Endothelial cell of umbilical vein (primary cell): ENCODE measurements around the gene CCT5. TPM values are rescaled to one million over a fixed set of nuclear protein-coding genes. Genes with fewer than 3 reads are reported as not detected.

Source experiments
- BruUV-seq: library from RNA; stranded (reverse); fragments of 400-500 nt; replicated peaks from 2 replicates; lab custom pipeline; 2021; lab: Mats Ljungman, UMichigan
- CTCF ChIA-PET: fragments of 300-600, 350-600 bp; sonication (Branson Sonifier 250); formaldehyde crosslinking; loops from one replicate; lab custom pipeline; 2021; ENCODE audit warnings: antibody characterized with exemption, inconsistent platforms; lab: Charles Lee
- POLR2A ChIA-PET: fragments of 300-600, 350-600 bp; sonication (Branson Sonifier 250); formaldehyde crosslinking; loops from one replicate; lab custom pipeline; 2021; ENCODE audit warnings: antibody characterized with exemption, inconsistent platforms; lab: Charles Lee
- DNase-seq: peaks from one replicate; pipeline ENCODE4 v3.0.0-alpha.2; 2011; ENCODE audit warnings: low read depth, low spot score
- FAIRE-seq: peaks from 2 replicates; lab custom pipeline; 2011; peaks lifted over from hg19 to GRCh38; lab: Jason Lieb, UNC
- H2AFZ ChIP-seq: 2 replicates; pipeline ENCODE4 v1.6.0; 2012; ENCODE audit warnings: low read depth, low read length, control low read depth, inconsistent platforms
- H3K27ac ChIP-seq: 2 replicates; pipeline ENCODE4 v1.5.1; 2011; ENCODE audit warnings: low read depth, mild to moderate bottlenecking, control low read depth, low read length, moderate library complexity; ENCODE audit not compliant: insufficient read depth
- H3K27me3 ChIP-seq, 2 experiments: 2 replicates each; pipeline versions ENCODE4 v1.6.0 to v1.6.1; 2011; ENCODE audit warnings: low read length in 2 of 2, mixed read lengths in 1 of 2; ENCODE audit not compliant: control insufficient read depth in 2 of 2, insufficient read depth in 2 of 2
- H3K36me3 ChIP-seq, 2 experiments: 2 replicates in 1 of 2; 3 replicates in 1 of 2; pipeline ENCODE4 v1.5.1; 2011; ENCODE audit warnings: low read length in 2 of 2, mild to moderate bottlenecking in 1 of 2, moderate library complexity in 1 of 2; ENCODE audit not compliant: control insufficient read depth in 2 of 2, insufficient read depth in 2 of 2; ENCODE audit errors: extremely low read depth in 1 of 2
- H3K4me1 ChIP-seq: 3 replicates; pipeline ENCODE4 v1.5.1; 2011; ENCODE audit warnings: mild to moderate bottlenecking, low read length; ENCODE audit not compliant: control insufficient read depth, insufficient read depth; ENCODE audit errors: extremely low read depth
- H3K4me2 ChIP-seq: 2 replicates; pipeline ENCODE4 v1.6.1; 2011; ENCODE audit warnings: low read length, control low read depth, mixed read lengths; ENCODE audit not compliant: insufficient read depth
- H3K4me3 ChIP-seq, 3 experiments: fragments of 200-600 bp in 1 of 3; sonication (generic), shearing (Covaris generic) in 1 of 3; replicated peaks in 1 of 3; 2 replicates each; pipeline ENCODE4 v1.5.1; 2011 to 2016; ENCODE audit warnings: control low read depth in 3 of 3, low read length in 3 of 3, mild to moderate bottlenecking in 2 of 3, inconsistent platforms in 1 of 3, low read depth in 1 of 3, moderate library complexity in 1 of 3; ENCODE audit not compliant: insufficient read depth in 1 of 3
- H3K79me2 ChIP-seq: 2 replicates; pipeline ENCODE4 v1.6.0; 2012; ENCODE audit warnings: low read length, inconsistent platforms; ENCODE audit not compliant: control insufficient read depth, insufficient read depth
- H3K9ac ChIP-seq: replicated peaks from 2 replicates; pipeline ENCODE3; 2011; ENCODE audit warnings: low read length, control low read depth; ENCODE audit not compliant: insufficient read depth; ENCODE audit errors: extremely low read depth
- H3K9me1 ChIP-seq: replicated peaks from 3 replicates; pipeline ENCODE4 v1.6.0; 2011; ENCODE audit warnings: mild to moderate bottlenecking, low read length; ENCODE audit not compliant: control insufficient read depth, insufficient read depth; ENCODE audit errors: extremely low read depth
- H3K9me3 ChIP-seq: replicated peaks from 2 replicates; pipeline ENCODE4 v1.5.1; 2012; ENCODE audit warnings: low read length, inconsistent platforms; ENCODE audit not compliant: control insufficient read depth, insufficient read depth
- H4K20me1 ChIP-seq: replicated peaks from 2 replicates; pipeline ENCODE3; 2011; ENCODE audit warnings: mild to moderate bottlenecking, low read length; ENCODE audit not compliant: control insufficient read depth, insufficient read depth; ENCODE audit errors: extremely low read depth
- EZH2 ChIP-seq: IDR thresholded peaks from 2 replicates; pipeline ENCODE4 v1.6.1; 2012; ENCODE audit warnings: borderline replicate concordance, low read depth, mild to moderate bottlenecking, moderate library complexity, low read length, inconsistent platforms; ENCODE audit not compliant: severe bottlenecking
- FOS ChIP-seq: IDR thresholded peaks from 2 replicates; pipeline ENCODE4 v1.6.1; 2011; ENCODE audit warnings: mild to moderate bottlenecking, low read length, moderate library complexity, borderline replicate concordance; ENCODE audit not compliant: insufficient read depth
- GATA2 ChIP-seq: IDR thresholded peaks from 2 replicates; pipeline ENCODE4 v1.7.0; 2011; ENCODE audit warnings: low read depth, mild to moderate bottlenecking, moderate library complexity, mixed read lengths, low read length; ENCODE audit not compliant: insufficient read length, insufficient read depth
- JUN ChIP-seq: IDR thresholded peaks from 2 replicates; pipeline ENCODE4 v1.6.1; 2011; ENCODE audit warnings: borderline replicate concordance, low read depth; ENCODE audit not compliant: insufficient read length, insufficient read depth
- MYC ChIP-seq: IDR thresholded peaks from one replicate; pipeline ENCODE4 v1.6.1; 2011; ENCODE audit warnings: mild to moderate bottlenecking, low read depth, low read length
- POLR2A ChIP-seq: IDR thresholded peaks from 2 replicates; pipeline ENCODE4 v1.6.1; 2012; ENCODE audit warnings: low read depth, mild to moderate bottlenecking, control low read depth, low read length
- POLR2AphosphoS5 ChIP-seq: IDR thresholded peaks from 2 replicates; pipeline ENCODE4 v1.6.1; 2012; ENCODE audit warnings: low read depth, mild to moderate bottlenecking, control low read depth, low read length, moderate library complexity; ENCODE audit not compliant: insufficient read depth
- dilution Hi-C: fragments of 300-500 bp; cut with MboI; formaldehyde crosslinking; loops from one replicate; pipeline ENCODE4 v1.15.0; 2019; ENCODE audit warnings: low sequenced_read_pairs; ENCODE audit not compliant: extremely low pct_ligation_motif_present
- intact Hi-C: fragments of 100-400 bp; cut with micrococcal nuclease; formaldehyde crosslinking; loops from one replicate; pipeline ENCODE4 v1.10.0; 2022
- polyA plus RNA-seq, 4 experiments: library from polyadenylated mRNA; depleted of rRNA in 3 of 4; stranded (reverse) in 3 of 4; unstranded in 1 of 4; fragments of >200 nt; gene quantifications; 2 replicates each; pipeline versions ENCODE4 v1.2.1 to v1.2.3, GENCODE V29; 2011 to 2012; ENCODE audit warnings: missing spikeins in 1 of 4
- total RNA-seq: library from RNA; stranded (reverse); gene quantifications from 2 replicates; pipeline ENCODE4 v1.2.3, GENCODE V29; 2021
- TF ChIP-seq, protein P1 (sequence below): IDR thresholded peaks from 2 replicates; pipeline ENCODE4 v1.6.1; 2011; ENCODE audit not compliant: insufficient read depth, insufficient read length
- TF ChIP-seq, protein P2 (sequence below), 2 donors: IDR thresholded peaks; 1 replicate in 1 of 2; 2 replicates in 1 of 2; pipeline ENCODE4 v1.5.1; 2011; ENCODE audit warnings: low read length in 2 of 2, mild to moderate bottlenecking in 2 of 2, moderate library complexity in 2 of 2, control low read depth in 1 of 2, inconsistent platforms in 1 of 2, low read depth in 1 of 2; ENCODE audit not compliant: insufficient read depth in 1 of 2; ENCODE audit errors: extremely low read depth in 1 of 2

Gene CCT5
- total and polyA plus RNA-seq, 2 donors (not counting 3 experiments of a cell fraction or from before 2014, with no cell fraction given), result 323 to 386 TPM

DNA sequence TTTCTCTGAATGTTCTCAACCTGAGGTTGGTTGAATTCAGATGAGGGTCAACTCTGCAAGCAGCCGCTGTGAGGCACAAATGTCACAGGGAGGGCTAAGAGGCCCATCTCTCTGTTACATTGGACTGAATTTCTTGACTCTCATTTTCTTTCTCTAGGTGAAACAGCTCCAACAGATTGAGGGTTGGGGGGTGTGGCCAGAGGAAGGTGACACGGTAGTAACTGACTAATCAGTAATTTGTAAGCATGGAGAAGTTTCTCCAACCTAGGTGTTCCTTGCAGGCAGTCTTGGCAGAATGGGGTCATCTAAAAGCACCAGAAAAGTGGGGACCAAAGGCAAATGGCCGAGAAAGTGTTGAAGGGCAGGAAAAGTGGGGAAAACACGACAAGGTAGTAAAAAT lies 16.8 kb downstream of the CCT5 start:
- Histone ChIP-seq H3K79me2 (no peaks in the 10 kb centered on the region), H3K36me3 (peaks cover 15 to 22% of the 10 kb centered on the region in 2 experiments), H3K4me3 (no peak overlapping the region), H3K9me3 (no peaks in the 10 kb centered on the region), H2AFZ (no peak overlapping the region), H3K27me3 (peaks cover 6 to 10% of the 10 kb centered on the region in 2 experiments), H4K20me1 (no peaks in the 10 kb centered on the region), H3K9ac (no peak overlapping the region), H3K4me2 (no peak overlapping the region), H3K4me1 (no peaks in the 10 kb centered on the region), H3K9me1 (no peaks in the 10 kb centered on the region), H3K27ac (no peak overlapping the region)
- dilution Hi-C loops (loop anchor here (25.0 kb wide), 1 partner anchor 145 kb away; no protein-coding TSS in a partner anchor), intact Hi-C loops (no loop called here)
- no peak for DNase-seq
- no TSS peak for BruUV-seq
- TF ChIP-seq JUN, result no peak
- no peak for TF ChIP-seq FOS
- TF ChIP-seq, protein P1, sequence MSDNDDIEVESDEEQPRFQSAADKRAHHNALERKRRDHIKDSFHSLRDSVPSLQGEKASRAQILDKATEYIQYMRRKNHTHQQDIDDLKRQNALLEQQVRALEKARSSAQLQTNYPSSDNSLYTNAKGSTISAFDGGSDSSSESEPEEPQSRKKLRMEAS, result no peak
- no peak for TF ChIP-seq EZH2
- TF ChIP-seq GATA2, result no peak
- no peak for TF ChIP-seq MYC
- TF ChIP-seq, protein P2, sequence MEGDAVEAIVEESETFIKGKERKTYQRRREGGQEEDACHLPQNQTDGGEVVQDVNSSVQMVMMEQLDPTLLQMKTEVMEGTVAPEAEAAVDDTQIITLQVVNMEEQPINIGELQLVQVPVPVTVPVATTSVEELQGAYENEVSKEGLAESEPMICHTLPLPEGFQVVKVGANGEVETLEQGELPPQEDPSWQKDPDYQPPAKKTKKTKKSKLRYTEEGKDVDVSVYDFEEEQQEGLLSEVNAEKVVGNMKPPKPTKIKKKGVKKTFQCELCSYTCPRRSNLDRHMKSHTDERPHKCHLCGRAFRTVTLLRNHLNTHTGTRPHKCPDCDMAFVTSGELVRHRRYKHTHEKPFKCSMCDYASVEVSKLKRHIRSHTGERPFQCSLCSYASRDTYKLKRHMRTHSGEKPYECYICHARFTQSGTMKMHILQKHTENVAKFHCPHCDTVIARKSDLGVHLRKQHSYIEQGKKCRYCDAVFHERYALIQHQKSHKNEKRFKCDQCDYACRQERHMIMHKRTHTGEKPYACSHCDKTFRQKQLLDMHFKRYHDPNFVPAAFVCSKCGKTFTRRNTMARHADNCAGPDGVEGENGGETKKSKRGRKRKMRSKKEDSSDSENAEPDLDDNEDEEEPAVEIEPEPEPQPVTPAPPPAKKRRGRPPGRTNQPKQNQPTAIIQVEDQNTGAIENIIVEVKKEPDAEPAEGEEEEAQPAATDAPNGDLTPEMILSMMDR (IDR thresholded peaks at IDR 0.05; ENCODE audit: extremely low read depth in 1 of 2, insufficient read depth in 1 of 2, low read depth in 1 of 2, low read length in 2 of 2), result no peak
- TF ChIP-seq POLR2AphosphoS5, result no peak
- TF ChIP-seq POLR2A, result no peak
- CTCF ChIA-PET, result interaction anchor here (3.8 kb wide), 1 partner anchor 16 kb away, joined by 17 read pairs; no protein-coding TSS in a partner anchor
- no peak for FAIRE-seq
- POLR2A ChIA-PET, result no interaction called here
